Fibroblast of villous mesenchyme (primary cell): ENCODE measurements around the gene RAB40C. TPM values are rescaled to one million over a fixed set of nuclear protein-coding genes. Genes with fewer than 3 reads are reported as not detected.

ENCODE experiments used
- DNase-seq: peaks from one replicate; pipeline ENCODE4 v3.0.0-alpha.2; 2010; ENCODE audit warnings: low read depth
- H3K4me3 ChIP-seq: 2 replicates; pipeline ENCODE4 v1.5.1; 2011; ENCODE audit warnings: low read depth, mild to moderate bottlenecking, low read length
- total RNA-seq: library from RNA; depleted of rRNA; stranded (reverse); fragments of >200 nt; gene quantifications from 2 replicates; pipeline ENCODE4 v1.2.3, GENCODE V29; 2012
- TF ChIP-seq, protein P1 (sequence below): IDR thresholded peaks from 2 replicates; pipeline ENCODE4 v1.5.1; 2012; ENCODE audit warnings: low read depth, mild to moderate bottlenecking, low read length; ENCODE audit not compliant: insufficient read depth

RAB40C gene
- total RNA-seq, 1 donor, result 9.9 TPM

GRCh38 chr16:661184-661821 lies 71.4 kb downstream of the RAB40C start:
- no peak for DNase-seq
- no peak overlapping the region for H3K4me3 ChIP-seq
- TF ChIP-seq, protein P1, sequence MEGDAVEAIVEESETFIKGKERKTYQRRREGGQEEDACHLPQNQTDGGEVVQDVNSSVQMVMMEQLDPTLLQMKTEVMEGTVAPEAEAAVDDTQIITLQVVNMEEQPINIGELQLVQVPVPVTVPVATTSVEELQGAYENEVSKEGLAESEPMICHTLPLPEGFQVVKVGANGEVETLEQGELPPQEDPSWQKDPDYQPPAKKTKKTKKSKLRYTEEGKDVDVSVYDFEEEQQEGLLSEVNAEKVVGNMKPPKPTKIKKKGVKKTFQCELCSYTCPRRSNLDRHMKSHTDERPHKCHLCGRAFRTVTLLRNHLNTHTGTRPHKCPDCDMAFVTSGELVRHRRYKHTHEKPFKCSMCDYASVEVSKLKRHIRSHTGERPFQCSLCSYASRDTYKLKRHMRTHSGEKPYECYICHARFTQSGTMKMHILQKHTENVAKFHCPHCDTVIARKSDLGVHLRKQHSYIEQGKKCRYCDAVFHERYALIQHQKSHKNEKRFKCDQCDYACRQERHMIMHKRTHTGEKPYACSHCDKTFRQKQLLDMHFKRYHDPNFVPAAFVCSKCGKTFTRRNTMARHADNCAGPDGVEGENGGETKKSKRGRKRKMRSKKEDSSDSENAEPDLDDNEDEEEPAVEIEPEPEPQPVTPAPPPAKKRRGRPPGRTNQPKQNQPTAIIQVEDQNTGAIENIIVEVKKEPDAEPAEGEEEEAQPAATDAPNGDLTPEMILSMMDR, result no peak

GRCh38 chr16:662095-662494 lies 72.2 kb downstream of the RAB40C start:
- DNase-seq, result no peak
- TF ChIP-seq, protein P1, result no peak
- no peak overlapping the region for H3K4me3 ChIP-seq

DNA sequence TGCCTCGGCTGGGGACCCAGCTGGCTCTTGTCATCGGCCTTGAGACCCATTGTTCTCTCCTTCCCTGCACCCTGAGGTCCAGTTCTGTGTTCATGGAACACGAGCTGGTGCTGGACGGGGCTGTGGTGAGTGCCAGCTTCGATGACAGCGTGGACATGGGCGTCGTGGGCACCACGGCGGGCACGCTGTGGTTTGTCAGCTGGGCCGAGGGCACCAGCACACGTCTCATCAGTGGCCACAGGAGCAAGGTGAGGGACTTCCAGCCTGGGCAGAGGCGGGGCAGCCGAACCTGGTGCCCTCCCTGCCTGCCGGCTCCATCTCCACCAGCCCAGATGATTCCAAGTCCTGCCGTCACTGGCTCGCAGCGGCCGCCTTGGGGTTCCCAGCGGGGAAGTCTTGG lies 72.7 kb downstream of the RAB40C start:
- no peak for DNase-seq
- TF ChIP-seq, protein P1, result no peak
- no peak overlapping the region for H3K4me3 ChIP-seq

- DNase-seq, result no peak
- TF ChIP-seq, protein P1, result no peak
Measured at GRCh38 chr16:666572-666971, 76.7 kb downstream of the RAB40C start.

DNA sequence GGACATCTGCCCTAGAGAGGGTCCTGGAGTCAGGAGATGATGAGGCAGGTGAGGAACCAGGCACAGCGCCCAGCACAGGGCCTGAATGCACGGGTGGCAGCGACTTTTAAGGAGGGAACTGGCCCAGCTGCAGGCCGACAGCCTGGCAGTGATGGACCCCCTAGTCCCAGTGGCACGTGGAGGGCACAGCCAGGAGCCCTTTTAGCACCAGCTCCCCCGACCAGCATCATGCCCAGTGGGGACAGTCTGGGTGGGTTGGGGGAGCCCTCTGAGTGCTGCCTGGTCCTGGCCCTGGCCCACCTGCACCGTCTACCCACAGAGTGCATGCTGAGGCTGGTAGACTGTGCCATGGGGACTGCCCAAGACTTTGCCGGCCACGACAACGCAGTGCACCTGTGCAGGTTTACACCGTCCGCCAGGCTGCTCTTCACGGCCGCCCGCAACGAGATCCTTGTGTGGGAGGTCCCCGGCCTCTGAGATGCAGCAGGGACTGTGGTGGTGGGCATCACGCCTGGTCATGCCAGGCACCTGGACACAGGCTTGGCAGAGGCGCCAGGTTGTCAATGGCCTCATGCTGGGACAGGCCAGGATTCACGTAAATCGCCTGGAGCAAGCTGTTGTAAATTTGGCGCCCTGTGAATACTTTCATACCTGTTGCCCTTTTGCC lies 77.4 kb downstream of the RAB40C start:
- no peak overlapping the region for H3K4me3 ChIP-seq
- no peak for DNase-seq
- TF ChIP-seq, protein P1, result no peak

More at GRCh38 chr16:666572-666971, 76.7 kb downstream of the RAB40C start:
- no peak overlapping the region for H3K4me3 ChIP-seq

GRCh38 chr16:667780-668518 lies 78.1 kb downstream of the RAB40C start, which contains the start of gene RHOT2:
Gene RHOT2 (plus strand): TSS chr16:668132. CDS start chr16:668200, 68 bp downstream.
- peak; percentile 92 for DNase-seq
- TF ChIP-seq, protein P1, result peak; percentile 71

More at GRCh38 chr16:667780-668518, 78.1 kb downstream of the RAB40C start, which contains the start of gene RHOT2:
- peak within 1 kb of the TSS; percentile 86 for H3K4me3 ChIP-seq
